Neuron (in vitro differentiated cells): ENCODE results near the gene BTRC.

Experiments
- H2AFZ ChIP-seq: one replicate; pipeline ENCODE4 v1.6.1; 2013; ENCODE audit warnings: low read depth, mild to moderate bottlenecking, inconsistent platforms, low read length, moderate library complexity
- H3K27me3 ChIP-seq: one replicate; pipeline ENCODE4 v1.6.1; 2013; ENCODE audit warnings: low read length; ENCODE audit not compliant: insufficient read depth
- H3K36me3 ChIP-seq: one replicate; pipeline ENCODE4 v1.6.1; 2013; ENCODE audit warnings: low read length; ENCODE audit not compliant: insufficient read depth
- H3K4me1 ChIP-seq: one replicate; pipeline ENCODE4 v1.6.1; 2013; ENCODE audit warnings: low read length; ENCODE audit not compliant: insufficient read depth
- H3K4me3 ChIP-seq: 2 replicates; pipeline ENCODE4 v1.5.1; 2013; ENCODE audit warnings: mild to moderate bottlenecking, low read length, moderate library complexity
- H3K9me3 ChIP-seq: one replicate; pipeline ENCODE4 v1.6.1; 2013; ENCODE audit warnings: low read length

The BTRC gene

DNA sequence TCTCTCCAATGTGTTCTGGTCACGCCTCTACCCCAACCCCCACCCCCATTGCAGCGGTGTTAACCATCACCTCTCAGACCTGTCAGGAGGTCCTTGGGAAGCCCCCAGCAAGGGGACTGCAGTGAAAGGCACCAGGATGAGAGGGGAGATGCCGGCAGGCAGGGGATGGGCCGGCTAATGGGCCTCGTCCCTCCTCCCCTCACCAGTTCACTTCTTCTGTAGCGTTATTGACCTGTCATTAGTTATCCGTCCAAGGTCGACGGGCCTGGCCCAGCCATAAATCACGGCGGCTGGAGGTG is 215.3 kb downstream of the BTRC start:
- Histone ChIP-seq H3K36me3 (no peaks in the 10 kb centered on the region), H3K4me1 (peaks cover 16% of the 10 kb centered on the region), H3K9me3 (peaks cover 3% of the 10 kb centered on the region), H3K27me3 (peaks cover 60% of the 10 kb centered on the region), H3K4me3 (no peak overlapping the region), H2AFZ (no peak overlapping the region)

DNA sequence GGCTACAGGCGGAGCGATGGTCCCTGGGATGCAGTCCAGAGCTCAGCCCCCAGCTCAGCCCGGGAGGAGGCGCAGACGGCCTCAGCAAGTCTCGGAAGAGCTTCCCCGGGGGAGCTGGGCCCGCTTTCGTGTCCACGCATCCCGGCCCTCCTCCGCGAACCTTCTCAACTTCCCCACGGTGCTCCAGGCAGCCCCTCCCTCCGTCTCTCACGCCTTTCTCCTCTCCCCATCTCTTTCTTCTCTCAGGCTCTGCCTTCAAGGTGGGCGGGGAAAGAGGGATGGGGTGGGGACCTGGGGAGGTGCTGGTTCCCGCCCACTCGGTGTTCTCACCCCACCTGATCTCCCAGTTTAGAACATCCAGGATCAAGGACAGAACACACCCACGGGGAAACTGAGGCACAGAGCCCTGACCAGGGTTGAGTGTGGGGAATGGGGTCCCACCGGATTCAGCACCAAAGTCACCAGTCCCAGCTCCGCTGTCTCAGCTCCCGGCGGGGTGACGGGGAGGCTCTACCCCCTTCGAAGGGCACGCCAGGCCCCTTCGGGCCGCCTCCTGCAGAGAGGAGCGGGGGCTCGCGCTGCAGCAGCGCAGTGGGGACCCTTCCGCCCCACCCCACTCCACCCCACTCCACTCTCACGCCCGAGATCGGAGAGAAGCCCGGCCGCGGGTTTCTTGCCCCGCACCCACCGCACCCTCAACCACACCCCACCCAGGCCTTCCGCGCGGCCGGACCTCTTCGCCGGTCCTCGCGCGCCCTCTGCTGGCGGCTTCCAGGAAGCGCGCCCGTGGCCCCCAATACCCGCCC is 215.9 kb downstream of the BTRC start:
- peaks cover 16% of the 10 kb centered on the region for H3K4me1 ChIP-seq
- no peaks in the 10 kb centered on the region for H3K36me3 ChIP-seq
- H3K4me3 ChIP-seq = peak overlapping the region; percentile 39
- no peak overlapping the region for H2AFZ ChIP-seq
- peaks cover 58% of the 10 kb centered on the region for H3K27me3 ChIP-seq
- H3K9me3 ChIP-seq = peaks cover 3% of the 10 kb centered on the region

DNA sequence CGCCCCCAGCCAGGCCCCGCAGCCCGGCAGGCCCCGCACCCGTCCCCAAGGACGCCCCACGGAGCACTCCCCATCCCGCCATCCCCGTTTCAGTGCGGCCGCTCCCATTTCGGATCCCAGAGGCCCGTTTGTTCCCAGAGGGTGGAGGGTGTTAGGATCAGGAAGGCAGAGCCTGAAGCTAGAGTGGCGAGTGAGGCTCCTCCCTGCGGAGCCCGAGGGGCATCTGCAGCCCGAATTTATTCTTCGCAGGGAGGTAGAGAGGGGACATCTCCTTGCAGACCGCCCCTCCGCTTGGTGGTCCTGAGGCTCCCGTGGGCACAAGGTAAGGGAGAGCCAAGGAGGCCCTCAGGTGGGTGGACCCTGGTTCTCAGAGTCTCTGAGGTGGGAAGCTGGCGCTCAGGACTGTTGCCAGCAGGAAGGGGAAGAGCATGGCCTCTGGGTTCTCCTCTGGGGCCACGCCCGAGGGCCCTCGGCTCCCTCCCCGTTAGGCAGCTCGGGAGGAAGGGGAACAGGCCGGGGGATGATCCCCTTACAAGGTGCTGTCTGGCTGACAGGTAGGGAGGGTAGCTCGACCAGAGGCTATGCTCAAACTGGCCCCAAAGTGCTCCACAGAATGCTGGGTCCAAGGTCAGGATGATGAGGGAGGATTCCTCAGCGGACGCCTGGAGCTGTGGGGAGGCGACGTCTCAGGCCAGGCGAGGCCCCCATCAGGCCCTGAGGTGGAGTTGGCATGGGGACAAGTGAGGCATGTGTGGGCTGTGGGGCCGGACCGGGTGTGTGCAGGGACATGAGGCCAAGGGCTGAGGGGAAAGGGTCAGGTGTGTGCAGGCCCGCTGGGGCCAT is 216.7 kb downstream of the BTRC start:
- Histone ChIP-seq H3K4me1 (peaks cover 16% of the 10 kb centered on the region), H3K4me3 (peak overlapping the region; percentile 44), H2AFZ (peak overlapping the region; percentile 41), H3K36me3 (no peaks in the 10 kb centered on the region), H3K9me3 (peaks cover 3% of the 10 kb centered on the region), H3K27me3 (peaks cover 53% of the 10 kb centered on the region)

DNA sequence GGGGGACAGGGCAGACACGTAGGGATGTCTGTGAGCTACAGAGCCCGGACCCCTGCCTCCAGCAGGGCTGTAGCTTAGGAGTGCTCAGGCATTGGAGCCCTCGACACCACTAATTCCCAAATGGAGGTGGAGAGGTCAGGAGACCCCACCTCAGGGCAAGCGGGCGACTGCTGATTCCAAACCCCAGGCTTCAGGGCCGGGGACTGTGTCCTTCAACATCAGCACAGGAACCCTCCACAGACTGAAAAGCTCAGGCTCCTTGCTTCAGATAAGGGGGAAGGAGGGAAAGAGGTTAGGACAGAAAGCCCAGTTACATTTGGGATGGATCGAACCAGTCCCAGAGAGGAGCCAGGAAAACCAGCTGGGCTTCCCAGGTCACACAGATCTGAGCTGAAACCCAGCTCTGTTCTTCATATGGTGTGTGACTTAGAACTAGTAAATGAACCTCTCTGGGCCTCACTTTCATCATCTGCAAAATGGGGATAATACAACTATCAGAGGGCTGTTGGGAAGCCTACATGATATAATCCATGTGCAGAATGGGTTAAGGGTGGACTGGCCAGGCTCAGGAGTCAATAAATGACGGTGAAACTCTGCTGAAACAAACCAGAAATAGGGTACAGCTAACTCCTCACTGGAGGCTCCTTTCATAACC is 217.4 kb downstream of the BTRC start:
- Histone ChIP-seq H3K4me1 (peaks cover 16% of the 10 kb centered on the region), H3K36me3 (no peaks in the 10 kb centered on the region), H2AFZ (no peak overlapping the region), H3K4me3 (no peak overlapping the region), H3K9me3 (peaks cover 3% of the 10 kb centered on the region), H3K27me3 (peaks cover 46% of the 10 kb centered on the region)

DNA sequence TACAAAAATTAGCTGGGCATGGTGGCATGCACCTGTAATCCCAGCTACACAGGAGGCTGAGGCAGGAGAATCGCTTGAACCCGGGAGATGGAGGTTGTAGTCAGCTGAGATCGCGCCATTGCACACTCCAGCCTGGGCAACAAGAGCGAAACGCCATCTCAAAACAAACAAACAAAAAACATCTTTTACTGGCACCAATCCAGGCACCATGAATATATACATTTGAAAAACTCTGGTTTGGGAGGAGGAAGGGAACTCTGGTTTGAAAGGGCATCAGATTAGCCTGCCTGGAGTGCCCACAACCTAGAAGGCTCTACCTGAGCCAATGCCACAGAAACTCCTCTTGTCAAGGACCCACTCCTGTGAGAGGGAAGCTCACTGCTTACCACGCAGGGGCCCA is 218.2 kb downstream of the BTRC start:
- H2AFZ ChIP-seq = no peak overlapping the region
- H3K36me3 ChIP-seq = no peaks in the 10 kb centered on the region
- H3K27me3 ChIP-seq = peaks cover 42% of the 10 kb centered on the region
- peaks cover 3% of the 10 kb centered on the region for H3K9me3 ChIP-seq
- no peak overlapping the region for H3K4me3 ChIP-seq
- peaks cover 16% of the 10 kb centered on the region for H3K4me1 ChIP-seq

DNA sequence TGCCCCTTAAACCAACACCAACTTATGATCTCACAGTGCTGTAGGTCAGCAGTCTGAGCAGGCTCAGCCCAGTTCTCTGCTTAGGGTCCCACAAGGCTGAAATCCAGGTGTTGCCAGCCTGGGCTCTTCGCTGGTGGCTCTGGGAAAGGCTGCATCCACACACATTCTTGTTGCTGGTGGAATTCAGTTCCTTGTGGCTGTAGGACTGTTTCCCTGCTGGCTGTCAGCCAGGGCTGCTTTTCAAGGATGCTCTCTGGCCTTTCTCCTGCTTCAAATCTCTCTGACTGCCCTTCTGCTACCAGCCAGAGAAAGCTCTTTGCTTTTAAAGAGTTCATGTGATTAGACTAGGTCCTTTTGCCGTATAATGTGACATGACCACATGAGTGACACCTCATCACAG is 218.8 kb downstream of the BTRC start:
- H3K9me3 ChIP-seq = peaks cover 3% of the 10 kb centered on the region

DNA sequence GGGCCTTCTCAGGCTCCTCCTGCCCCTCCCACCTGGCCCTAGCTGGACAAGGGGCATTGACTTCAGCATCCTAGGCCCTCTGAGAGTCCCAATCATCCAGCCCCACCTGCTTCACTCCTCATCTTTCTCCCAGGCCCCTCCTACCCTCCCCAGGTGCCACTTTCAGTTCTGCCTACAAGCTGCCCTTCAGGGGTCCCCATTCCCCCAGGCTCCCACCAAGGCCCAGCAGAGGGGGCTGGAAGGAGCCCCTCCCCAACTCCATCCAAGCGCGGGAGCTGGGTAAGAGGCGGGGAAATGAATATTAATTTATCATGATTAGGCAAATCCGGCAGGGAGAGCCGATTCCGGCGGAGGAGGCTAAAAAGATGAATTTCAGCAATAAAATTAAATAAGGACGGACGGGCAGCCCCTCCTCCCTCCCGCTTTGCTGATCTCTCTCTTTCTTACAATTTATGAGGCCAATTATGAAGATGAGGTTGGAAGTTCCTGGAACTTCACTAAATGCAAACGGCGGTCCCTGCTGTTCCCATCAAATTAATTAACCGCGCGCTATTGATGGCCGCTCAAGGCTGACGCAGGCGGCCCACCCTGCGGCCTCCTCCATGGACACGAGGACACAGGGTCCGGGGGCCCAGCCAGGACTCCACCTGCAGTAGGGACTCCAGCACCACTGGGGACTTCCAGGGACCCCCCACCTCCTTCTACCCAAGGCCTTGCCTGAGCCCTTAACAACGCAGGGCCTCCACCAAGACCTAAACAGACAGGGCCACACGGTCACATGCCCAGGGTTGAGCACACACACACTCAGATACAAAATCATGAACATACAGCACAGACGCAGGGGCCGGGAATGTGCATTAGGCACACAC is 220.2 kb downstream of the BTRC start:
- peaks cover 3% of the 10 kb centered on the region for H3K9me3 ChIP-seq
- peaks cover 12% of the 10 kb centered on the region for H3K36me3 ChIP-seq
- H2AFZ ChIP-seq = no peak overlapping the region
- H3K4me3 ChIP-seq = no peak overlapping the region
- H3K27me3 ChIP-seq = peaks cover 22% of the 10 kb centered on the region
- H3K4me1 ChIP-seq = peaks cover 16% of the 10 kb centered on the region

More for the DNA sequence above, 218.8 kb downstream of the BTRC start:
- no peak overlapping the region for H2AFZ ChIP-seq
- H3K27me3 ChIP-seq = peaks cover 35% of the 10 kb centered on the region
- no peak overlapping the region for H3K4me3 ChIP-seq
- H3K4me1 ChIP-seq = peaks cover 16% of the 10 kb centered on the region
- no peaks in the 10 kb centered on the region for H3K36me3 ChIP-seq

DNA sequence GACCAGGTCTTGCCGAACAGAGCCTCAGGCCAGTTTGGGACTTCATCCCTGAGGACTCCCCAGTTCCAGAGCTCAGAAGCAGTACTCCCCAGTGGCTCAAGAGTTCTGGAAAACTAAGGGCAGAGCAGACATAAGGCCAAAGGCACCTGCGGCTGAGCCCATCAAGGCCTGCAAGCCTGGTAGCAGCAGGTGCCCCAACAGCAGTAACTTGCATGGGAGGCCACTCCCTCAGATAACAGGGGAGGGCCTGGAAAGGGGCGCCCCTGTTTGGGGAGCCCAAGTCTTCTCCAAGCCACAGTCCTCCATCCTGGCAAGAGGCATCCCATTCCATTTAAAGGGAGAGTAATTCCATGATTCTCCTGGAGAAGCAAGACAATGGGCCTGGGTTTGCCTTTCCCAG is 221.1 kb downstream of the BTRC start:
- Histone ChIP-seq H3K27me3 (peaks cover 12% of the 10 kb centered on the region), H3K9me3 (peaks cover 3% of the 10 kb centered on the region), H2AFZ (no peak overlapping the region), H3K36me3 (peaks cover 14% of the 10 kb centered on the region), H3K4me3 (no peak overlapping the region), H3K4me1 (peaks cover 9% of the 10 kb centered on the region)

DNA sequence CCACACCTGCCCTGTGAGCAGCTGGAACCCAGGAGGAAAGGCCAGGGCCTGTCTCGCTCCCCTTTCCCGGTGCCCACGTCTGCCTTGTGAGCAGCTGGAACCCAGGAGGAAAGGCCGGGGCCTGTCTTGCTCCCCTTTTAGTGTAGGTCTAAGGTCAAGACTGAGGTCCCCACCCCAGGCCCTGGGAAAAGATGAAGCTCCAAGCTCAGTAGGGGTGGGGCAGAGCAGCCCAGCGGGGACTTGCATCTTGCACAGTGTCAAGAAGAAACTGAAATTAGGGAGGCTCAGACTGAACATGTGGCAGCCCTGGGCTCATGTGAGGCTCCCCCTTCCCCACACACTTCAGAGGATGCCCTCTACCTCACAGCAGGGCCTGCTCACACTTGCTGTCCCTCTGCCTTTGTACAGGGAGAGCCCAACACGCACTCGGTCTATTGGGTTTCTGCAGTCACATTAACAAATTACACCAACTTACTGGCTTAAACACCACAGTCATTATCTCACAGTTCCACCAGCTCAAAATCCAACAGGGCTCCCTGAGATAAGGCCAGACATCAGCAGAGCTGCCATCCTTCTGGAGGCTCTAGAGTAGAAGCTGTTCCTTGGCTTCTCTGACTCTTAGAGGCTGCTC is 221.7 kb downstream of the BTRC start:
- Histone ChIP-seq H3K36me3 (peaks cover 14% of the 10 kb centered on the region), H2AFZ (no peak overlapping the region), H3K27me3 (peaks cover 12% of the 10 kb centered on the region), H3K9me3 (peaks cover 3% of the 10 kb centered on the region), H3K4me1 (peaks cover 5% of the 10 kb centered on the region), H3K4me3 (no peak overlapping the region)

DNA sequence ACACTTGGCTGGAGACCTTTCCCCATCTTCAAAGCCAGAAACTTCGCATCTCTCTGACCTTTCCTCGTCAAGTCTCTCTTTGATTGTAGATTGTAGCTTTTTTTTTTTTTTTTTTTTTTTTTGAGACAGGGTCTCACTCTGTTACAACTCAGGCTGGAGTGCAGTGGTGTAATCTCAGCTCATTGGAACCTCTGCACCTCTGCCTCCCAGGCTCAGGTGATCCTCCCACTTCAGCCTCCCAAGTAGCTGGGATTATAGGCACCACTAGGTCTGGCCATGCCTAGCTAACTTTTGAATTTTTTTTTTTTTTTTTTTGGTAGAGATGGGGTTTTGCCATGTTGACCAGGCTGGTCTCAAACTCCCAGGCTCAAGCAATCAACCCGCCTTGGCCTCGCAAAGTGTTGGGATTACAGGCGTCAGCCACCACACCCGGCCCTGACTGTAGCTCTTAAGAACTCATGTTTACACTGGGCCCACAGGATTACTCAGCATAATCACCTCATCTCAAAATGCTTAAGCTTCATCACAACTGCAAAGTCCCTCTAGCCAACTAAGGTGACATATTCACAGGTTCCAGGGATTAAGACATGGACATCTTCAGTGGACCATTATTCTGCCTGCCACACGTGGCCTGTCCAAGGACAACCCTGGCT is 222.4 kb downstream of the BTRC start:
- no peak overlapping the region for H2AFZ ChIP-seq
- H3K9me3 ChIP-seq = peaks cover 3% of the 10 kb centered on the region
- peaks cover 14% of the 10 kb centered on the region for H3K36me3 ChIP-seq
- peaks cover 7% of the 10 kb centered on the region for H3K27me3 ChIP-seq
- no peak overlapping the region for H3K4me3 ChIP-seq
- no peaks in the 10 kb centered on the region for H3K4me1 ChIP-seq

DNA sequence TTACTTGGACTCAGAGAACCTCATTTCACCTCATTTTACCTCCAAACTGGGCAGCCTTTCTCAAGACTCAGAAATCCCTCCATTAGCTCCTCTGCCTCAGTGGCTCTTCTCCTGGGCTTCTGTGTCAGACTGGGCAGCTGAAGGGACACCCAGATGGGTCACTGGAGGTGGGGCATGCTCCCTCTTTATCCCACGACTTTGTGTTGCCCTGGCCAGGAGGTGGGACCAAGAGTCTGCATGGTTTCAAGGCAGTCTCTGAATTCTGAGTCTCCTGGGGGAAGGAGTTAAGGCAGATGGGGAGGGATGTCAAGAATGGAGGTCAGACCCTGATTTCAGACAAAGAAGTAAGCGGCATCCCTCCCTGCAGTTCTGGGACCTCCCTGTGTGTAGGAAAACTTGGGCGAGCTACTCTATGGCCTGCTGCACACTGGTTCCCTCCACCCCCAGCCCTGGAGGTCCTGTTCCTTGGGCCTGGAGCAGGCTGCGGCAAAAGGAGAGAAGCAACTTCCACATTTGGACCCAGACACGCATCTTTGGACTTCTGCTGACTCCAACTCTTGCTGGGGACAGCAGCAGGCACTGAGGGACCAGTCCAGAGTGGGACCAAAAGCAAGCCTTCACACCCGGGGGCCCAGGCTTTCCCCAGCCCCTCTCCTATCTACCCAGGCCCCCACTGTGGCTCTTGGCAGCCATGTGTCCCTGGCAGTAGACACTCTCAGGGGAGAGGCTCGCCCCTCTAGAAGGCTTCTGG is 223.3 kb downstream of the BTRC start:
- no peak overlapping the region for H2AFZ ChIP-seq
- H3K4me3 ChIP-seq = no peak overlapping the region
- peaks cover 14% of the 10 kb centered on the region for H3K36me3 ChIP-seq
- peaks cover 2% of the 10 kb centered on the region for H3K9me3 ChIP-seq
- peaks cover 2% of the 10 kb centered on the region for H3K27me3 ChIP-seq
- H3K4me1 ChIP-seq = no peaks in the 10 kb centered on the region
